HepG2 (cell line): Measurements from ENCODE around the gene TMEM258. TPM values are rescaled to one million over a fixed set of nuclear protein-coding genes. Genes with fewer than 3 reads are reported as not detected.
A peak's percentile ranks its signal among the peaks of the same experiment; 100 is the strongest.

Experiments used
- ERF ChIP-seq: IDR thresholded peaks from 2 replicates; pipeline ENCODE4 v1.6.1; 2018; ENCODE audit warnings: missing biosample characterization, missing genetic modification reagents
- ZNF235 ChIP-seq: sonication (generic); formaldehyde crosslinking; IDR thresholded peaks from 2 replicates; pipeline ENCODE4 v1.8.1; 2023; ENCODE audit warnings: mild to moderate bottlenecking, missing genetic modification reagents, borderline replicate concordance
- ZNF678 ChIP-seq: sonication (generic); formaldehyde crosslinking; IDR thresholded peaks from 2 replicates; pipeline ENCODE4 v1.4.0; 2020; ENCODE audit warnings: mild to moderate bottlenecking, missing genetic modification reagents
- ZZZ3 ChIP-seq: sonication (generic); formaldehyde crosslinking; IDR thresholded peaks from 2 replicates; pipeline ENCODE4 v1.4.0; 2020; ENCODE audit warnings: missing genetic modification reagents, mild to moderate bottlenecking, borderline replicate concordance
- polyA plus RNA-seq, 8 experiments: library from polyadenylated mRNA; depleted of rRNA in 3 of 8; stranded (reverse) in 7 of 8; unstranded in 1 of 8; fragments of >200 nt; fragmentation: Illumina TruSeq in 4 of 8; extraction: Trizol in 4 of 8; gene quantifications; 2 replicates each; pipeline versions ENCODE4 v1.2.1 to v1.2.3, GENCODE V29; 2011 to 2016; ENCODE audit warnings: low read depth in 4 of 8, missing spikeins in 1 of 8, mixed read lengths in 1 of 8; ENCODE audit not compliant: insufficient read depth in 1 of 8
- total RNA-seq, 5 experiments: library from RNA; depleted of rRNA; stranded (reverse); fragments of >200 nt; fragmentation: Illumina TruSeq; extraction: Trizol; gene quantifications; 2 replicates each; pipeline ENCODE4 v1.2.3, GENCODE V29; 2016; ENCODE audit warnings: low read depth in 1 of 5
- TF ChIP-seq, protein P1 (sequence below): sonication (generic); formaldehyde crosslinking; IDR thresholded peaks from 2 replicates; pipeline ENCODE4 v1.4.0; 2020; ENCODE audit warnings: missing genetic modification reagents, borderline replicate concordance
- TF ChIP-seq, protein P2 (sequence below): sonication (generic); formaldehyde crosslinking; IDR thresholded peaks from 2 replicates; pipeline ENCODE4 v1.8.0; 2022; ENCODE audit warnings: low read depth, missing genetic modification reagents
- TF ChIP-seq, protein P3 (sequence below): IDR thresholded peaks from 2 replicates; pipeline ENCODE4 v1.6.1; 2016; ENCODE audit warnings: low read depth
- TF ChIP-seq, protein P4 (sequence below): sonication (generic); formaldehyde crosslinking; IDR thresholded peaks from 2 replicates; pipeline ENCODE4 v1.5.1; 2020; ENCODE audit warnings: missing genetic modification reagents, mild to moderate bottlenecking, borderline replicate concordance
- TF ChIP-seq, protein P5 (sequence below): sonication (generic); formaldehyde crosslinking; IDR thresholded peaks from 2 replicates; pipeline ENCODE4 v1.8.0; 2022; ENCODE audit warnings: mild to moderate bottlenecking, missing genetic modification reagents, borderline replicate concordance

TMEM258 gene
- total and polyA plus RNA-seq, 2 of the 13 experiments (the other 11 are each of a cell fraction or from before 2014, with no cell fraction given) = 175 to 424 TPM

DNA sequence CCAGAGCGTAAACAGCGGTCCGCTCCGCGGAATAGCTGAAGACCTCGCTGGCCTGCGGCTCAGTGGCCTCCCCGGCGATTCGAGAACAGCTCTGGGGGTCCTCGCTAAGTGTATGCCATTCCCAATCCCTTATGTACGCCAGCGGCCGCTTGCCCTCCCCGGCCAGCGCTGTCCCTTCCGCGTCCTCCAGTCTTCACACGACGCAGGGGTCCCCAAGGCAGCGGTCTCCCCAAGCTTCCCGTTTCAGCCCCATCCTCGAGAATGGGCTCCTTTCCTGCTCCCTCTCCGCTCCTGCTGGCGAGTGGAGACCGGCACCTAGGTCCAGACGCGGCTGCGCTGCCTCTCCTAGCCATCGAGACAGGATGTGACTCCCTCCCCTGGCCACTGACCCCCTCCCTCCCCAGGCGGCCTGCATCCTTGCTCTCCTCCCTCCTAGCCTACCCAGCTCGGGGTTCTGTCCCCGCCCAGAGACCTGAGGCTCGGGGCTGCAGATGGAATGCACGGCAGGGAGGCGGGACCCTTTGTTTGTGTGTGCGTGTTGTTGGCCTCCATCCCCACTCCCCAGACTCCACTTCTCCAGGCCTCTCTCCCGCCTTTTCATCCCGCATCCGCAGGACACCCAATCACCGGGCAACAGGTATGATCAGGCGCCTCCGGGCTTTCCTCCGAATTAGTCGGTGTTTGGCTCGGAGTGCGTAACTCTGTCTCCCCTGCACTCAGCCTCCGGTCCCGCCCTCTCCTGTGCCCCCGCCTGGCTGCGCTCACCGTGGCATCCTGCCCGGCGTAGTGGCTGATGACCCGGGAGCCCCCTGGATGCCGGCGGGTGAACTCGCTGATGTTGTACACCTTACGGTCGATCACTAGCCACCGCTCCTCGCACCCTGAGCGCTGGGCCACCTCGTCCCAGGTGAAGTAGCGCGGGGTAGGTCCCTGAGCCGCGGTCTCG lies 23.7 kb upstream of the TMEM258 start (continued):
- TF ChIP-seq, protein P1, sequence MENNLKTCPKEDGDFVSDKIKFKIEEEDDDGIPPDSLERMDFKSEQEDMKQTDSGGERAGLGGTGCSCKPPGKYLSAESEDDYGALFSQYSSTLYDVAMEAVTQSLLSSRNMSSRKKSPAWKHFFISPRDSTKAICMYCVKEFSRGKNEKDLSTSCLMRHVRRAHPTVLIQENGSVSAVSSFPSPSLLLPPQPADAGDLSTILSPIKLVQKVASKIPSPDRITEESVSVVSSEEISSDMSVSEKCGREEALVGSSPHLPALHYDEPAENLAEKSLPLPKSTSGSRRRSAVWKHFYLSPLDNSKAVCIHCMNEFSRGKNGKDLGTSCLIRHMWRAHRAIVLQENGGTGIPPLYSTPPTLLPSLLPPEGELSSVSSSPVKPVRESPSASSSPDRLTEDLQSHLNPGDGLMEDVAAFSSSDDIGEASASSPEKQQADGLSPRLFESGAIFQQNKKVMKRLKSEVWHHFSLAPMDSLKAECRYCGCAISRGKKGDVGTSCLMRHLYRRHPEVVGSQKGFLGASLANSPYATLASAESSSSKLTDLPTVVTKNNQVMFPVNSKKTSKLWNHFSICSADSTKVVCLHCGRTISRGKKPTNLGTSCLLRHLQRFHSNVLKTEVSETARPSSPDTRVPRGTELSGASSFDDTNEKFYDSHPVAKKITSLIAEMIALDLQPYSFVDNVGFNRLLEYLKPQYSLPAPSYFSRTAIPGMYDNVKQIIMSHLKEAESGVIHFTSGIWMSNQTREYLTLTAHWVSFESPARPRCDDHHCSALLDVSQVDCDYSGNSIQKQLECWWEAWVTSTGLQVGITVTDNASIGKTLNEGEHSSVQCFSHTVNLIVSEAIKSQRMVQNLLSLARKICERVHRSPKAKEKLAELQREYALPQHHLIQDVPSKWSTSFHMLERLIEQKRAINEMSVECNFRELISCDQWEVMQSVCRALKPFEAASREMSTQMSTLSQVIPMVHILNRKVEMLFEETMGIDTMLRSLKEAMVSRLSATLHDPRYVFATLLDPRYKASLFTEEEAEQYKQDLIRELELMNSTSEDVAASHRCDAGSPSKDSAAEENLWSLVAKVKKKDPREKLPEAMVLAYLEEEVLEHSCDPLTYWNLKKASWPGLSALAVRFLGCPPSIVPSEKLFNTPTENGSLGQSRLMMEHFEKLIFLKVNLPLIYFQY (CRISPR knock-in tag) = no peak
- TF ChIP-seq, protein P2, sequence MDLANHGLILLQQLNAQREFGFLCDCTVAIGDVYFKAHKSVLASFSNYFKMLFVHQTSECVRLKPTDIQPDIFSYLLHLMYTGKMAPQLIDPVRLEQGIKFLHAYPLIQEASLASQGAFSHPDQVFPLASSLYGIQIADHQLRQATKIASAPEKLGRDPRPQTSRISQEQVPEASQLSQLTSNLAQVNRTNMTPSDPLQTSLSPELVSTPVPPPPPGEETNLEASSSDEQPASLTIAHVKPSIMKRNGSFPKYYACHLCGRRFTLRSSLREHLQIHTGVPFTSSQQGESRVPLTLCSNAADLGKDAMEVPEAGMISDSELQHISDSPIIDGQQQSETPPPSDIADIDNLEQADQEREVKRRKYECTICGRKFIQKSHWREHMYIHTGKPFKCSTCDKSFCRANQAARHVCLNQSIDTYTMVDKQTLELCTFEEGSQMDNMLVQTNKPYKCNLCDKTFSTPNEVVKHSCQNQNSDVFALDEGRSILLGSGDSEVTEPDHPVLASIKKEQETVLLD (CRISPR knock-in tag) = peak; percentile 70; the same call in 1 of the 2 replicates
- peak; percentile 72 for TF ChIP-seq ZNF678 (CRISPR knock-in tag)
- 0 out of 2 replicates have a peak, but pooled peaks have one; percentile 19 for TF ChIP-seq ZZZ3
- TF ChIP-seq, protein P3, sequence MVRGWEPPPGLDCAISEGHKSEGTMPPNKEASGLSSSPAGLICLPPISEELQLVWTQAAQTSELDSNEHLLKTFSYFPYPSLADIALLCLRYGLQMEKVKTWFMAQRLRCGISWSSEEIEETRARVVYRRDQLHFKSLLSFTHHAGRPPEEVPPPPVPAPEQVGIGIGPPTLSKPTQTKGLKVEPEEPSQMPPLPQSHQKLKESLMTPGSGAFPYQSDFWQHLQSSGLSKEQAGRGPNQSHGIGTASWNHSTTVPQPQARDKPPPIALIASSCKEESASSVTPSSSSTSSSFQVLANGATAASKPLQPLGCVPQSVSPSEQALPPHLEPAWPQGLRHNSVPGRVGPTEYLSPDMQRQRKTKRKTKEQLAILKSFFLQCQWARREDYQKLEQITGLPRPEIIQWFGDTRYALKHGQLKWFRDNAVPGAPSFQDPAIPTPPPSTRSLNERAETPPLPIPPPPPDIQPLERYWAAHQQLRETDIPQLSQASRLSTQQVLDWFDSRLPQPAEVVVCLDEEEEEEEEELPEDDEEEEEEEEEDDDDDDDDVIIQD (CRISPR knock-in tag) = peak; percentile 3; the same call in 1 of the 2 replicates
- TF ChIP-seq ERF (CRISPR knock-in tag) = 0 out of 2 replicates have a peak, but pooled peaks have one; percentile 65
- TF ChIP-seq, protein P4, sequence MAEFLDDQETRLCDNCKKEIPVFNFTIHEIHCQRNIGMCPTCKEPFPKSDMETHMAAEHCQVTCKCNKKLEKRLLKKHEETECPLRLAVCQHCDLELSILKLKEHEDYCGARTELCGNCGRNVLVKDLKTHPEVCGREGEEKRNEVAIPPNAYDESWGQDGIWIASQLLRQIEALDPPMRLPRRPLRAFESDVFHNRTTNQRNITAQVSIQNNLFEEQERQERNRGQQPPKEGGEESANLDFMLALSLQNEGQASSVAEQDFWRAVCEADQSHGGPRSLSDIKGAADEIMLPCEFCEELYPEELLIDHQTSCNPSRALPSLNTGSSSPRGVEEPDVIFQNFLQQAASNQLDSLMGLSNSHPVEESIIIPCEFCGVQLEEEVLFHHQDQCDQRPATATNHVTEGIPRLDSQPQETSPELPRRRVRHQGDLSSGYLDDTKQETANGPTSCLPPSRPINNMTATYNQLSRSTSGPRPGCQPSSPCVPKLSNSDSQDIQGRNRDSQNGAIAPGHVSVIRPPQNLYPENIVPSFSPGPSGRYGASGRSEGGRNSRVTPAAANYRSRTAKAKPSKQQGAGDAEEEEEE (CRISPR knock-in tag) = peak; percentile 80
- TF ChIP-seq, protein P5, sequence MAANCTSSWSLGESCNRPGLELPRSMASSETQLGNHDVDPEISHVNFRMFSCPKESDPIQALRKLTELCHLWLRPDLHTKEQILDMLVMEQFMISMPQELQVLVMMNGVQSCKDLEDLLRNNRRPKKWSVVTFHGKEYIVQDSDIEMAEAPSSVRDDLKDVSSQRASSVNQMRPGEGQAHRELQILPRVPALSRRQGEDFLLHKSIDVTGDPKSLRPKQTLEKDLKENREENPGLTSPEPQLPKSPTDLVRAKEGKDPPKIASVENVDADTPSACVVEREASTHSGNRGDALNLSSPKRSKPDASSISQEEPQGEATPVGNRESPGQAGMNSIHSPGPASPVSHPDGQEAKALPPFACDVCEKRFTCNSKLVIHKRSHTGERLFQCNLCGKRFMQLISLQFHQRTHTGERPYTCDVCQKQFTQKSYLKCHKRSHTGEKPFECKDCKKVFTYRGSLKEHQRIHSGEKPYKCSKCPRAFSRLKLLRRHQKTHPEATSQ = 0 out of 2 replicates have a peak, but pooled peaks have one; percentile 3
- no peak for TF ChIP-seq ZNF235 (CRISPR knock-in tag)
